GM12865 (cell line): ENCODE data around the gene LAMA5.

Source experiments
- DNase-seq: peaks from one replicate; pipeline ENCODE4 v3.0.0; 2010; ENCODE audit warnings: low read depth
- H3K4me3 ChIP-seq: 2 replicates; pipeline ENCODE4 v1.5.1; 2011; ENCODE audit warnings: mild to moderate bottlenecking, low read depth, low read length, control low read depth
- TF ChIP-seq, protein P1 (sequence below): IDR thresholded peaks from 2 replicates; pipeline ENCODE4 v1.5.1; 2011; ENCODE audit warnings: low read length, control low read depth, low read depth, inconsistent platforms; ENCODE audit not compliant: insufficient read depth; ENCODE audit errors: missing control alignments

Gene LAMA5

DNA sequence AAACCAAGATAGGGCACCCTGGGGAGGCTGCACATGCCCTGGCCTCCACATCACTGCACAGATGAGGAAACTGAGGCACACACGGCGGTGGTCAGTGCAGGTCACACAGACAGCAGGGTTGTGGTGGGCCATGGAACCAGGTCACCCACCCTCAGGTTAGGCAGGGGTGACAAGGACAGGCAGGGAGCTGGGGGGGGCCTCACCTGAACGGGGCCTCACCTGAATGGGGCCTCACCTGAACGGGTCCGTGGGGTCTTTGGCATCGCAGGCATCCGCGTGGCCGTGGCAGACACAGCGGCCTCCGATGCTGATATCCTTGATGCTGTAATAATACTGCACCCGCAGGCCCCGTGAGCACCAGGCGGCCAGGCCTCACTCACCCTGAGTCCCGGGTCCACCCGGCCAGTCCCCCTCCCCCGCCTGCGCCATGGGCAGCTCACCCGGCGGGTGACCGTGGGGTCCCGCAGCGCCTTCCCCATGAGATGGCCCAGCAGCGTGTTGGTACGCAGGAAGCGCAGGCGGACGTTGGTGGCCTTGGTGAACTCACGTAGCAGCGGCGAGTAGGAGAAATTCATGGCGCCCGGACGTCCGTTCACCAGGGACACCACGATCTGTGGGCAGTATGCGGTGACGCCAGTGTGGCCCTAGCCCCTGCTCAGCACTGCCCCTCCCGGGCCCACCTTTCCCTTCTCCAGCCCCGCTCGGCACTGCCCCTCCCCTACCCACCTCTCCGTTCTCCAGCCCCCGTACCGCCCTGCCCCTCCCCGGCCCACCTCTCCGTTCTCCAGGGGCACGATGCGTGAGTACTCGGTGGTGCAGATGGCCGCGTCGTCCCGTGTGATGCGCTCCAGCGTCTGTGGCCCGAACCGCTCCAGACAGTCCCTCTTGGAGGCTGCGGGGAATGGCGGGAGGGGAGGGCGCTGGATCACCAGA, 15.4 kb downstream of the LAMA5 start:
- DNase-seq, result no peak
- TF ChIP-seq, protein P1, sequence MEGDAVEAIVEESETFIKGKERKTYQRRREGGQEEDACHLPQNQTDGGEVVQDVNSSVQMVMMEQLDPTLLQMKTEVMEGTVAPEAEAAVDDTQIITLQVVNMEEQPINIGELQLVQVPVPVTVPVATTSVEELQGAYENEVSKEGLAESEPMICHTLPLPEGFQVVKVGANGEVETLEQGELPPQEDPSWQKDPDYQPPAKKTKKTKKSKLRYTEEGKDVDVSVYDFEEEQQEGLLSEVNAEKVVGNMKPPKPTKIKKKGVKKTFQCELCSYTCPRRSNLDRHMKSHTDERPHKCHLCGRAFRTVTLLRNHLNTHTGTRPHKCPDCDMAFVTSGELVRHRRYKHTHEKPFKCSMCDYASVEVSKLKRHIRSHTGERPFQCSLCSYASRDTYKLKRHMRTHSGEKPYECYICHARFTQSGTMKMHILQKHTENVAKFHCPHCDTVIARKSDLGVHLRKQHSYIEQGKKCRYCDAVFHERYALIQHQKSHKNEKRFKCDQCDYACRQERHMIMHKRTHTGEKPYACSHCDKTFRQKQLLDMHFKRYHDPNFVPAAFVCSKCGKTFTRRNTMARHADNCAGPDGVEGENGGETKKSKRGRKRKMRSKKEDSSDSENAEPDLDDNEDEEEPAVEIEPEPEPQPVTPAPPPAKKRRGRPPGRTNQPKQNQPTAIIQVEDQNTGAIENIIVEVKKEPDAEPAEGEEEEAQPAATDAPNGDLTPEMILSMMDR, result no peak
- no peak overlapping the region for H3K4me3 ChIP-seq

- no peak for DNase-seq
- H3K4me3 ChIP-seq, result no peak overlapping the region
- TF ChIP-seq, protein P1, result no peak
Measured at GRCh38 chr20:62350629-62351422, 16.3 kb downstream of the LAMA5 start.

GRCh38 chr20:62350098-62350628, 16.9 kb downstream of the LAMA5 start:
- no peak overlapping the region for H3K4me3 ChIP-seq
- TF ChIP-seq, protein P1, result no peak
- no peak for DNase-seq

DNA sequence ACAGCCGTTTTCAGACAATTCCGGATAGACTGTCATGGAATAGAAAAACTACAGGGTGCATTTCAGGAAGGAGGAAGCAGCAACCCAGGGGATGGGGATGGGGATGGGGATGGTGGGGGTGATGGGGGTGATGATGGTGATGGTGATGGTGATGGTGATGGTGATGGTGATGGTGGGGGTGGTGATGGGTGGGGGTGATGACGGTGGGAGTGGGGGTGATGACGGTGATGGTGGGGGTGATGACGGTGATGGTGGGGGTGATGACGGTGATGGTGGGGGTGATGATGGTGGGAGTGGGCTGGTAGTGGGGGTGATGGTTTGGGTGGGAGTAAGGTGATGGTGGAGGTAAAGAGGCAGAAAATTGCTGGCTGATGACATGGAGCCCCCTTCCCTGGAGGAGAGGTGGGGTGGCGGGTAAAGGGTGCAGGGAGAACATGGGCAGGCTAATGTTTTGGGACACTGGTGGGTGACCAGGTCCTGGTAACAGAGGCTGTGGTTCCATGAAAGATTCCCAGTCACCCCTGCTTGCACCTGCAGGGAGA, 17.5 kb downstream of the LAMA5 start:
- no peak overlapping the region for H3K4me3 ChIP-seq
- TF ChIP-seq, protein P1, result no peak
- no peak for DNase-seq

- TF ChIP-seq, protein P1, result no peak
- no peak overlapping the region for H3K4me3 ChIP-seq
- DNase-seq, result no peak
Measured at GRCh38 chr20:62348604-62349003, 18.5 kb downstream of the LAMA5 start.

DNA sequence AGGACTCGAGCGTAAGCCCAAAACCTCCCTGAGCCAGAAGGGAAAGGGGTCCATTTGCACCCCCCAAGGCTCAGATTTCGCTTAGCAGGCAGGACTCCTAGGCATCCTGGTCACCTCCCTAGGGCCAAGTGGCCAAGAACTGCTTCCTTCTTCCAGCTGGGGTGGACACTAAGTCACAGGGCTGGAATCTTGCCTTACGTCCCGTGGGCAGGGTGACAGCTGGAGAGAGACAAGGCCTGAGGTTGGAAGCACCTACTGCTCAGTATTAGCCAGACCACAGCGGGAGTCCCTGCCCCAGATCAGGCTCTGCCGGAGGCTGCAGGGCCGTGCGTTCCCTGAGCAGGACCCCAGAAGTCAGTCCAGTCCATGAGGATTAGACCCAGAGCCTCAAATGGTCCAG, 19.7 kb downstream of the LAMA5 start:
- no peak overlapping the region for H3K4me3 ChIP-seq
- TF ChIP-seq, protein P1, result no peak
- no peak for DNase-seq
